ENCODE results near the gene TGFBR3. TPM values are rescaled to one million over a fixed set of nuclear protein-coding genes. Genes with fewer than 3 reads are reported as not detected.

The TGFBR3 gene
- total RNA-seq (10 to 100 TPM; 21.7 to 41.1 TPM), polyA plus RNA-seq (ENCODE audit: insufficient read length in 6 of 6) (10 to 100 TPM; 40.4 to 54.6 (median 46.4) TPM)
- long read RNA-seq, donor 1, full-length matches to known transcripts: 6 of 6 reads
- long read RNA-seq, donor 1, partial matches to known transcripts: 0 of 6 reads
- long read RNA-seq, donor 1, other reads (novel, unspliced or antisense): 0 of 6 reads
- long read RNA-seq, donor 2, full-length matches to known transcripts: 5 of 5 reads
- long read RNA-seq, donor 2, partial matches to known transcripts: 0 of 5 reads
- long read RNA-seq, donor 2, other reads (novel, unspliced or antisense): 0 of 5 reads
- long read RNA-seq, donor 3, partial matches to known transcripts: 0 of 2 reads
- long read RNA-seq, donor 3, other reads (novel, unspliced or antisense): 0 of 2 reads
- long read RNA-seq, donor 4, partial matches to known transcripts: 1 of 1 reads
- long read RNA-seq, donor 4, other reads (novel, unspliced or antisense): 0 of 1 reads
- long read RNA-seq, donor 5, partial matches to known transcripts: 0 of 1 reads
- long read RNA-seq, donor 5, other reads (novel, unspliced or antisense): 0 of 1 reads
- long read RNA-seq, donor 6, full-length matches to known transcripts: 2 of 2 reads
- long read RNA-seq, donor 6, partial matches to known transcripts: 0 of 2 reads
- long read RNA-seq, donor 6, other reads (novel, unspliced or antisense): 0 of 2 reads
- long read RNA-seq, donor 7, full-length matches to known transcripts: 1 of 1 reads
- long read RNA-seq, donor 7, partial matches to known transcripts: 0 of 1 reads
- long read RNA-seq, donor 7, other reads (novel, unspliced or antisense): 0 of 1 reads
- long read RNA-seq, donor 8, full-length matches to known transcripts: 4 of 4 reads
- long read RNA-seq, donor 8, partial matches to known transcripts: 0 of 4 reads
- long read RNA-seq, donor 8, other reads (novel, unspliced or antisense): 0 of 4 reads
- long read RNA-seq, donor 9: 0 reads
- long read RNA-seq, donor 10: 0 reads
- long read RNA-seq, donor 11, full-length matches to known transcripts: 2 of 2 reads
- long read RNA-seq, donor 11, partial matches to known transcripts: 0 of 2 reads
- long read RNA-seq, donor 11, other reads (novel, unspliced or antisense): 0 of 2 reads
- long read RNA-seq, donor 12, partial matches to known transcripts: 5 of 7 reads
- long read RNA-seq, donor 12, other reads (novel, unspliced or antisense): 0 of 7 reads

DNA sequence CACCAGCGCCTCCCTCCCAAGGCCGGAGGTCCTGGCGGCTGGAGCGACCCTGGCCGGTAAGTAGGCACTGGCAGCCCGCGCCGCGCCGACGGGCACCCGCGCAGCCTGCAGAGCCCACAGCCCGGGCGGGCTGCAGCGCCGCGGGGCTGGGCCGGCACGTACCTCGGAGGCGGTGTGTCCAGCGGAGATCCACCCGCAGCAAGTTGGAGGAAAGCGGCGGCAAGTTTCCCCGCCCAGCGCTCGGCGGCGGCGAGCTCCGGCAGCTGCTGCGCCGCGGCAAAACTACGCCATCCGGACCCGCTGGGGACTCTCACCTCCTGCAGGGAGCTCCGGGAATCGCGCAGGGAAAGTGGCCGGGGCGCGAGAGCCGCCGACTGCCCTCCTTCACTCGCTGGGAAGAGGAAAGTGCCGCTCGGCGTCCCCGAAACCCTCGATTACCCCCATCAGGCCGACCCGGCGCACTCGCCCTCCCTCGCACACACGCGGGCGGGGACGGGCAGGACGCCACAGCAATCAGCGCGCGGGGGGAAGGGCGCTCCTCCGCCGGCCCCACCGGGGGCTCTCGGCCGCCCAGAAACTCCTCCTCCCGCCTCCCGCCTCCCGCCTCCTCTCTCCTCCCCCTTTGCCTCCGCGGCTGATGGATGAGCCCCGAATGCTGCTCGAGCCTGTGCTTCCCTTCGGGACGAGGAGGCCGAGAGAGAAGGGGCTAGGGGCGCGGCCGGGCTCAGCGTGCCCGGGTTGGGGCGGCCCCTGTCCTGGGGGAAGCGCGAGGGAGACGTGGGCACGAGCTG, at the start of gene TGFBR3:
Gene TGFBR3, minus strand, starts transcription at position 436 of the 791 bp plus-strand sequence. CDS start 24,620 bp downstream, outside the sequence.
- Histone ChIP-seq H3K9me3 (no peaks in the 10 kb centered on the region), H3K36me3 (no peaks in the 10 kb centered on the region), H3K27ac (peak within 1 kb of the TSS; percentile 88 to 91), H3K27me3 (peaks cover 0 to 56% of the 10 kb centered on the region in 2 donors), H3K4me3 (peak within 1 kb of the TSS; percentile 77 to 78), H3K4me1 (peaks cover 0 to 29% of the 10 kb centered on the region in 2 donors)
- intact Hi-C loops (cut with DNase I): no loop called here
- DNase-seq (peak; percentile 92 to 98 (median 94)), ATAC-seq (peak; percentile 95)
- TF ChIP-seq, protein P1, sequence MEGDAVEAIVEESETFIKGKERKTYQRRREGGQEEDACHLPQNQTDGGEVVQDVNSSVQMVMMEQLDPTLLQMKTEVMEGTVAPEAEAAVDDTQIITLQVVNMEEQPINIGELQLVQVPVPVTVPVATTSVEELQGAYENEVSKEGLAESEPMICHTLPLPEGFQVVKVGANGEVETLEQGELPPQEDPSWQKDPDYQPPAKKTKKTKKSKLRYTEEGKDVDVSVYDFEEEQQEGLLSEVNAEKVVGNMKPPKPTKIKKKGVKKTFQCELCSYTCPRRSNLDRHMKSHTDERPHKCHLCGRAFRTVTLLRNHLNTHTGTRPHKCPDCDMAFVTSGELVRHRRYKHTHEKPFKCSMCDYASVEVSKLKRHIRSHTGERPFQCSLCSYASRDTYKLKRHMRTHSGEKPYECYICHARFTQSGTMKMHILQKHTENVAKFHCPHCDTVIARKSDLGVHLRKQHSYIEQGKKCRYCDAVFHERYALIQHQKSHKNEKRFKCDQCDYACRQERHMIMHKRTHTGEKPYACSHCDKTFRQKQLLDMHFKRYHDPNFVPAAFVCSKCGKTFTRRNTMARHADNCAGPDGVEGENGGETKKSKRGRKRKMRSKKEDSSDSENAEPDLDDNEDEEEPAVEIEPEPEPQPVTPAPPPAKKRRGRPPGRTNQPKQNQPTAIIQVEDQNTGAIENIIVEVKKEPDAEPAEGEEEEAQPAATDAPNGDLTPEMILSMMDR (IDR thresholded peaks at IDR 0.05): peak; percentile 30 to 33

DNA sequence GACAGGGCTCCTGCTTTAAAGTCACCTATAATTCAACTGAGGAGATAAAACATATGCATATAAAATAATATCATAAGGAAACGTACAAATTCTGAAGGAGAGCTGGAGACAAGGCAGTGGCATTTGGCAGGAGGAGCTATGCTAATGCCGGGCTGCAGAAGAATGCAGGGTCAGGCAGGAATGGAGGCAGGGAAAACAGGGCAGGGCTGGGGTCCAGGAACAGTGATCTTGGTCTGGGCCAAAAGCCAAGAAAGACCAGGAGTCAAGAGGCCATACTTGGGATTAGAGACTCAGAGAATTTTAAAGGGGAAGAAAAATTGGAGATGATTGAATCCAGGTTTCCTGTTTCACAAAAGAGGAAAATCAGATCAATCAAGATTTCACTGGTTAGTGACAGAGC, 43.3 kb upstream of the TGFBR3 start:
- intact Hi-C loops (cut with DNase I): loop anchor here in 1 of 2 donors (5.0 kb wide), 1 partner anchor 417 kb away; no protein-coding TSS in a partner anchor
- peak; percentile 73 for ATAC-seq
- peaks cover 0 to 6% of the 10 kb centered on the region in 2 donors for H3K4me1 ChIP-seq
- no peaks in the 10 kb centered on the region for H3K9me3 ChIP-seq
- H3K4me3 ChIP-seq: no peak overlapping the region
- no peaks in the 10 kb centered on the region for H3K36me3 ChIP-seq
- TF ChIP-seq, protein P1 (IDR thresholded peaks at IDR 0.05): no peak
- no peak overlapping the region for H3K27ac ChIP-seq
- DNase-seq: peak in 1 of 4 donors; percentile 30
- H3K27me3 ChIP-seq: no peaks in the 10 kb centered on the region

DNA sequence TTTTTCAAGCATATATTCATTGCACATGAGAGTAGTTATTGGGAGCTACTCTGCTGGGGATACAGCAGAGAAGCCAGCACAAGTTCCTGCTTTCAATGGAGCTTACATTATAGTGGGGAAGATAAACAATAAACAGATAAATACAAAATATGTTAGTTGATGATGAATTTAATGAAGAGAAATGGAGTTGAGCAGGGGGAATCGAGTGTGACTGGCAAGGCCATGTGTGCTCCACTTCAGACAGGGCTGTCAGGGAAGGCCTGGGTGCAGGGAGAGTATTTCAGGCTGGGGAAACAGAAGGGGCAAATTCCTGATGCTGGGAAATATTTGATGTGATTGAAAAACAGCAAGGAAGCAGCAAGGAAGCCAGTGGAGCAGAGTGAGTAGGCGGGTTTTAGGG, 42.1 kb upstream of the TGFBR3 start:
- Histone ChIP-seq H3K27ac (no peak overlapping the region), H3K4me3 (no peak overlapping the region), H3K4me1 (peaks cover 0 to 6% of the 10 kb centered on the region in 2 donors), H3K9me3 (no peaks in the 10 kb centered on the region), H3K27me3 (no peaks in the 10 kb centered on the region), H3K36me3 (no peaks in the 10 kb centered on the region)
- TF ChIP-seq, protein P1 (IDR thresholded peaks at IDR 0.05): no peak
- intact Hi-C loops (cut with DNase I): loop anchor here in 1 of 2 donors (5.0 kb wide), 1 partner anchor 416 kb away; no protein-coding TSS in a partner anchor
- no peak for ATAC-seq
- DNase-seq: no peak

DNA sequence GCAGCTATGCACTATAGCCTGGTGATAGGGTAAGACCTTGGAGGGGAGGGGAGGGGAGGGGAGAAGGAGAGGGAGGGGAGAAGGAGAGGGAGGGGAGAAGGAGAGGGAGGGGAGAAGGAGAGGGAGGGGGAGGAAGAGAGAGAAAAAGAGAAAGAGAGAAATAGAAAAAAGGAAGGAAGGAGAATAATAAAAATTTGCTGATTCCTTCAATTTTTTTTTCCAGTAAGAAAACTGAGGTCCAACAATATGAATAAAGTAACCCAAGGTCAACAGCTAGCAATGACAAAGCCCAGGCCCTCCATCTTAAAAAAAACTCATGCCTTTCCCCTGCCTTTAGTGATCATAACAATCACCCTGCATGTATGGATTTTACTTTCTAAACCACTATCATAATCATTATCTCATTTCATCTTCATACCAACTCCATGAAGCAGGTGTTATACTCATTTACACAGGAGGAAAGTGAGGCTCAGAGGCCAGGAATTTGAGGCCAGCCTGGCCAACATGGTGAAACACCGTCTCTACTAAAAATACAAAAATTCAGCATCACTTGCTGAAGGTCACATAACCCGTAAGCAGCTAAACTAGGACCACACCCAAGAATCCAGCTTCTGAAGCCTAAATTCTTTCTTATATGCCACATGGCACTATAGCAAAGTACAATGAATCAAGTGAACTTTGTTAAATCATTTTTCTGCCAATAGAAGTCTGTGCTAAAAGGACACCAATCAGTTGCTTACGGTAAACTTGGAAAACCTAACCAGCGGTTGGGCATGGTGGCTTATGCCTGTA, 39.9 kb upstream of the TGFBR3 start:
- H3K4me1 ChIP-seq: peaks cover 0 to 6% of the 10 kb centered on the region in 2 donors
- no peak for ATAC-seq

More for the DNA sequence above, 39.9 kb upstream of the TGFBR3 start:
- Histone ChIP-seq H3K4me3 (no peak overlapping the region), H3K36me3 (no peaks in the 10 kb centered on the region), H3K27ac (no peak overlapping the region), H3K9me3 (no peaks in the 10 kb centered on the region), H3K27me3 (no peaks in the 10 kb centered on the region)
- intact Hi-C loops (cut with DNase I): loop anchor here in 1 of 2 donors (5.0 kb wide), 1 partner anchor 414 kb away; no protein-coding TSS in a partner anchor
- TF ChIP-seq, protein P1 (IDR thresholded peaks at IDR 0.05): no peak
- DNase-seq: no peak

Measured in left lung (tissue), 14 donors.